CD4-positive, alpha-beta T cell treated with Interleukin-15 for 4 hours (primary cell): ENCODE measurements around the gene OLFML2B.
A peak's percentile ranks its signal among the peaks of the same experiment; 100 is the strongest.

ENCODE experiments used
- DNase-seq: peaks from one replicate; pipeline ENCODE4 v3.0.0-alpha.2; 2020; ENCODE audit warnings: low spot score

The OLFML2B gene

DNA sequence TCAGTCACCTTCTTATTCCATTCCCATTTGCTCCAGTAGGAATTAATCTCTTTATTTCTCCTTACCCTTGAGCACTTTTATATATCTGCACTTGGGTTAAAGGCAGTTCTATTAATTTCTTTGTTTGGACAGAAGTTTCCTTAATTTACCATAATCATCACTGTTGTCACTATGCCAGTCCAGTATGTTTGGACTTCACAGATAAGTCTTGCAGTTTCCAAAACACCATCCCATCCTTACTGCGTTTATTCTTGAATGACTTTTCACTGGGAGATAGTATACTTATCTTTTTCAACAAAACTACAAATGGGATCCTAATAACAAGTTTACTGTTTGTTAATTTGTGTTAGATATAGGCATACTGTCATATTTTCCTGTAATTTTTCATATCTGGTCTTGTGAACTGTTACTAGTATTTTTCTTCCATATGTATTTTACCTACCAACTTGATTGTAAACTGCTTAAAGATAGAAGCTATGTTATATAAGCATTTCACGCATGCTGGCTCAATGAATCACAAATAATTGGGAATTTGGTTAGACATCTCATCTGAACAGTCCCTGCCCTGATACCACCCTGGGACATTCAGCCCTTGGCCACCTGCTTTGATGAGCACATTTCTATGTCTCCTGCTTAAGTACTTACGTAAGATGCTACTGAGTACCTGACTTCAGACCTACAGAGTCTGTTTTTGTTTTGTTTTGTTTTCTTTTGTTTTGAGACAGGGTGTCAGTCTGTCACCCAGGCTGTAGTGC is 78.2 kb downstream of the OLFML2B start:
- no peak for DNase-seq

DNA sequence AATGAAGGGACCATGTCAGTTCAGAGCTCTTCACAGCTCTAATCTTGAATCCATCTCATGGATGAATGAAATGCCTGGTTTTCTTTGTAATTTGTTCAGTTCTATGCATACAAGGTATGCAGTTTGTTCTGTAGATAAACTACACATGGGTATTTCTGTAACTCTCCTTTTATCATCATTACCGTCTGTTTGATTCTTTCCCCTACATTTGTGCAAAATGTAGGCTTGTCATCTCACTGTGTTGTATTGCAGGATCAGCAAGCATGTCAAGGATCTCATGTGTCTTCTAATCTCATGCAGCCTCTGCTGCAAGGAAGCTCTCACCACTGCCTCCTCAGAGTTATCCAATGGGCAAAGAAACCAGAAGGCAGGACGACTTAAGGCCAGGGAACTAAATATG is 79.3 kb downstream of the OLFML2B start:
- DNase-seq = no peak

DNA sequence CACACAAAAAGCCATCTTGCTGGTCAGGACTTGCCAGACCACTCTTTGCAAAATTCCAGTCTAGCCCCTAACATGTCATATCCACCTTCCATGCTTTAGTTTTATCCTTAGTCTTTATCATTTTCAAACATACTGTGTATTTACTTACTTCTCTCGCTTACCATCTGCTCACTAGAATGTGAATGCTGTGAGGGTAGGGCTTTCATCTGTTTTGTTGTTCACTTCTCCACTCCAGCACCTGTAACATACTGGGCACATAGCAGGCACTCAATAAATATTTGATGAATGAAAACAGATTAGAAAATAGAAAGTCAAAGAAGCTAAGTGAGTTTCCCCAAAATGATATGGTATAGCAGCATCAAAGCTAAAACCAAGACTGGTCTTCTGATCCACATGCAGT is 79.9 kb downstream of the OLFML2B start:
- no peak for DNase-seq

DNA sequence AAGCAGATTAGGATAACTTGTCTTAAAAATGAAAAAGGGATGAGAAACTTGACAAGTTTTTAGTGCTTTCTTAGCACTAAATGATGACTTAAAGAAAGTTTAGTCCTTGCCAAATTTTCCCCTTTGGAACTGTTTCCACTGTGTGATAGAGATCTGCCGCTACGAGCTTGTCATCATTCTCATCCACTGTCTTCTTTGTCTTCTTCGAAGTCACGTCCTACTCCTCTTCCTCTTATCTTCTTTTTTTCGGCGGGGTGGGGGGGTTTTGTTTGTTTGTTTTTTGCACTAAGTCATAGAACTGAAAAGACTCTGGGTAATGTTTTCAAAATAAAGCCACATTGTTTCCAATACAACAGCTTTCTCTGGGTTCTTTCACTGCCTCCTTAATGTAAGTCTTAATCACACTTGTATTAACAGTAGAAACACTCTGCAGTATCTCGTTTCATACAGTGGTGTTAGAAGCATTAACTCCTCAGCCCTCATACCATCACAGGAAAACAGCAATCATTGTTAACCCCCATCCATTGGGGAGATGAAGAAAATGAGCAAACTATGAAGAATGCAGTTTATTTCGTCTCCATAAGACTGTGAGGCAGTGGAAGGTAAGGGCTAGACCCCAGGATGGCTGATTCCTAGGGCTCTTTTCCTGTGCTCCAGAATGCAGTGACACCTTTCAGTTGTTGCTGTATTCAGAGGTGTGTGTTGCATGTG is 81.8 kb downstream of the OLFML2B start:
- no peak for DNase-seq

DNA sequence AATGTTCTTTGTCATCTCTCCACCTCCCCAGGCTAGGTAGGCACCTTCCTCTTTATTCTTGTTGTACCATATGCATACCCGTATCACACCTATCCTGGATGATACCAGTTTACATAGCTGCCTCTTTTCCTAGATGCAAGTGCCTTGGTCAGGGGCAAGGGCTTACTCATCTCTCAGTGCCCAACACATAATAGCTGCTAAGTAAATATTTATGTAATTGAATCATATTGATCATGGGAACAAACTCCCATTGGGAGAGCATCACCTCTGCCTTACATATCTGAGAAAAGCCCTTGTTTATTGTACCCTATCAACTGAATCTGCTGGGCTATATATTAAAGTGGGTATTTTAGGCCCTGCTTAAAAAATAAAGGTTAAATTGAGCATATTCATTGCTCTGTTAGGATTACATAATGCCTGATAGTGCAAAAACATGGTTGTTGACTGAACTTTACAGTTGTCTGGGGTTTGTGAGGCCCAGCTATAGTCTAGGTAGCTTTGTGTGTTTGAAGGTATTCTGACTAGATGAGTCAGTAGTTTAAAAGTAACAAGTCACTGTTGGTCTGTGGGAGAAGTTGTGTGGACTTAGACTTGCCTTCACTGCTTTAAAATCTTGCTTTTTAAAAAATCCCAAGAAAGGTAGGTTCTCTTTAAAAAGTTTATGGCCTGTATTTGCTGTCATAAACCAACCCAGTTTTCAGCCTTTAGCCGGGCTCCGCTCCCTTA is 82.6 kb downstream of the OLFML2B start:
- no peak for DNase-seq

DNA sequence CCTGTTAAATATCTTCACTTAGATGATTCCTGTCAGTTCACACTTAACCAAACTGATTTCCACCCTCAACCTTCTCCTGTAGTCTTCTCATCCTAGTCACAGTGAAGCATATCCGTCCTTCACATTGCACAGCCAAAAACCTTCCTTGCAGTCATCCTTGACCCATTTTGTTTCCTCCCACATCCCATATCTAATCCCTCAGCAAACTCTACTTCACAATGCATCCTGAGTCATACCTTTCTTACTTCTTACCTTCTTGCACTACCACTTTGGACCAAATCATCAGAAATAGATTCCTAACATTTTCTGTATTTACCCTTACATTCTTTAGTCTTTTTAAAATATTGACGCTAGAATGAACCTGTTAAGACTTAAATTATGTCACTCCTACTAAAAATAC is 86.9 kb downstream of the OLFML2B start:
- DNase-seq = no peak

DNA sequence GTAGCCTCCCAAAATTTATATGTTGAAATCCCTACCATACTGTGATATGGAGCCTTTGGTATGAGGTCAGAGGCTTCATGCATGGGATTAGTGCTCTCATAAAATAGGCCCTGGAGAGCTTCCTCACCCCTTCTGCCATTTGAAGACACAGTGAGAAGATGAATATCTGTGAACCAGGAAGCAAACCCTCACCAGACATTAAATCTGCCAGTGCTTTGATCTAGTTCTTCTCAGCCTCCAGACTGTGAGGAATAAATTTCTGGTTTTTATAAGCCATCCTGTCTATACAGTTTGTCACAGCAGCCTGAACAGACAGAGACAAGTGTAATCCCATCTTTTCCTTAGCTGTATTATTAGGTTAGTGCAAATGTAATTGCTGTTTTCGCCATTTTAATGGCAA is 88.4 kb downstream of the OLFML2B start:
- DNase-seq = no peak

DNA sequence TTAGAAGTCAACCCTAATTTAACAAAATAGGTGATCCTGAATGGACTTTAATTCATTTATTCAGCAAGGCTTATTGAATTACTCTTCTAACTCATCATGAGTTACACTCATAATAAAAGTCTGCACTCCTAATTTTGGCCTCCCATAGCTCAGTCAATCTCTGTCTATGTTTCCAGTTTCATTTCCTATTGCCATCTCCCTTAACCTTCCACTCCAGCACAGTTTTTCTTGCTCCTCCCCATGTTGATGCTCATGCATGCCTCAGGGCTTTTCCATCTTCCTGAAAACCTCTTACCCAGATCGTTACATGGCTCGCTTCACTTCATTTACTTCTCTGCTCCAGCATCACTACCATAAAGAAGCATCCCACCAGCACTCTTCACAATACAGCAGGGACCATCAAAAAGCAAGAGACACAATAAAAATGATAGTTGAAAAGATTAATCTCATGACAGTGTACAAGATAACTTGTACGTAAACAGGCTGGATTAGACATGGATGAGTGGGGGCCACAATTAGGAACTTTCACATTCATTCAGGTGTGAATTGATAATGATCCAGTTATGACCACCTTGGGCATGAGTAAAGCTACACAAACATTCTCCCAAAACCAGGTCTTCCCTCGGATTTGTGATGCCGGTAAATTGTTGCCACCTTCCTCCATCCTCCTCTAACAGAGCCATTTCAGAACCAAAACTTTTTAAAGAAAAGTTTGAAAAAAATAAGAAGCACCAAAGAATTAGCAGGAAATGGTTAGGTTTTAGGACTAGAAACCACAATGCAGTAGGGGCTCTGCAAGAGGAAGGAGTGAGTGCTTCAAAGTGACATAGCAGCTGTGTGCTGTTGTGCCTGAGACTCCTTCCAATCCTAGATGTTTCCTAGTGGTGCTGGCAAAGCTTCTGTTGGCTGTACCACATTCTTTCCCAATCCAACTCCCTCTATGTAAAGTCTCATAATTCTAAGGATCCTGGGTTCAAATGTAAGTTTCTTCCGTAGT is 89.8 kb downstream of the OLFML2B start:
- DNase-seq = peak; percentile 13
